ENCODE data around the gene SCN1A.

SCN1A gene

GRCh38 chr2:165969227-165969626, 158.6 kb downstream of the SCN1A start:
- DNase-seq: no peak

GRCh38 chr2:165967746-165968145, 160.1 kb downstream of the SCN1A start:
- DNase-seq: no peak

- no peak for DNase-seq
Measured at GRCh38 chr2:165961818-165962217, 166.0 kb downstream of the SCN1A start.

- no peak for DNase-seq
Measured at GRCh38 chr2:165959371-165959770, 168.4 kb downstream of the SCN1A start.

GRCh38 chr2:165958313-165958960, 169.4 kb downstream of the SCN1A start:
- no peak for DNase-seq

GRCh38 chr2:165957030-165957675, 170.7 kb downstream of the SCN1A start:
- no peak for DNase-seq

GRCh38 chr2:165953655-165954606, 173.9 kb downstream of the SCN1A start, which contains the start of gene TTC21B:
Gene TTC21B, minus strand, starts transcription at chr2:165953776. Its CDS starts 71 bp downstream, at chr2:165953705.
- DNase-seq: peak; percentile 98 to 99

GRCh38 chr2:165953306-165953654, 174.5 kb downstream of the SCN1A start:
- no peak for DNase-seq

GRCh38 chr2:165952741-165953211, 175.0 kb downstream of the SCN1A start:
- DNase-seq: peak; percentile 33 to 36

GRCh38 chr2:165952085-165952484, 175.7 kb downstream of the SCN1A start:
- no peak for DNase-seq

- no peak for DNase-seq
Measured at GRCh38 chr2:165950438-165950837, 177.4 kb downstream of the SCN1A start.

GRCh38 chr2:165941827-165942226, 186.0 kb downstream of the SCN1A start:
- DNase-seq: no peak

GRCh38 chr2:165938237-165938636, 189.6 kb downstream of the SCN1A start:
- no peak for DNase-seq
